AG04449 (cell line): ENCODE measurements around the gene COX18.

Experiments
- CTCF ChIA-PET: fragments of 350-600 bp; formaldehyde crosslinking; extraction: SDS; loops from one replicate; lab custom pipeline; 2021; ENCODE audit warnings: antibody characterized with exemption; lab: Yijun Ruan, JAX
- POLR2A ChIA-PET: fragments of 400-600, 350-600 bp; formaldehyde crosslinking; extraction: SDS; loops from one replicate; lab custom pipeline; 2020; ENCODE audit warnings: antibody characterized with exemption, inconsistent platforms; lab: Yijun Ruan, JAX
- DNase-seq: peaks from one replicate; pipeline ENCODE4 v3.0.0-alpha.2; 2010; ENCODE audit warnings: low read depth, low spot score
- H3K4me3 ChIP-seq: 2 replicates; pipeline ENCODE4 v1.5.1; 2011; ENCODE audit warnings: low read depth, mild to moderate bottlenecking, control low read depth, low read length
- CTCF ChIP-seq: IDR thresholded peaks from one replicate; pipeline ENCODE4 v1.5.1; 2011; ENCODE audit warnings: mild to moderate bottlenecking, moderate library complexity, low read length, control low read depth, inconsistent platforms; ENCODE audit not compliant: insufficient read depth; ENCODE audit errors: missing control alignments

COX18 gene

GRCh38 chr4:73019462-73020047, 50.0 kb downstream of the COX18 start:
- ChIA-PET CTCF (interaction anchor here (0.5 to 4.2 kb wide), 9 partner anchors 11 to 514 kb away, joined by 3 to 33 read pairs (median 3); no protein-coding TSS in a partner anchor), POLR2A (no interaction called here)
- no peak for DNase-seq
- H3K4me3 ChIP-seq, result no peak overlapping the region
- peak; percentile 43 for TF ChIP-seq CTCF

GRCh38 chr4:73018595-73018994, 50.9 kb downstream of the COX18 start:
- H3K4me3 ChIP-seq, result no peak overlapping the region
- no peak for TF ChIP-seq CTCF
- DNase-seq, result no peak
- ChIA-PET POLR2A (no interaction called here), CTCF (interaction anchor here (1.4 kb wide), 1 partner anchor 10 kb away, joined by 3 read pairs; no protein-coding TSS in a partner anchor)

DNA sequence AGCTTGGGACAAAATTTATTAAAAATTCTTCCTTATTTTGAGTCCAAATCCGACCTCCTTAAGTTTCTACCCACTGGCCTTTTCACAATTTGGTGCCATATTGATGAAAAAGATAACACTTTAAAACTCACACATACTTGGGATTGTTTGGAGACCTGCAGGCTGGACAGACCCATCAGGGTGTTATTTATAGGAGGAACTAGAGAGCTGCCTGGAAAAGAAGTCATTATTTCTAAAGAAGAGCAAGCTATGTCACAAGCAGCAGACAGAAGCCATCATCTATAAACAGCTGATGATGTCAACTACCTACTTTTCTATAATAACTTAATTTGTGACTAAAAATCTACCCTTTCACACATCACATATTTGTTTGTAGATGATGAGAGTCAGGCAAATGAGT, 56.2 kb downstream of the COX18 start:
- ChIA-PET POLR2A (no interaction called here), CTCF (no interaction called here)
- no peak for DNase-seq
- no peak overlapping the region for H3K4me3 ChIP-seq
- no peak for TF ChIP-seq CTCF

- ChIA-PET CTCF (interaction anchor here (0.6 kb wide), 1 partner anchor 23 kb away, joined by 3 read pairs; no protein-coding TSS in a partner anchor), POLR2A (no interaction called here)
- no peak for DNase-seq
- TF ChIP-seq CTCF, result no peak
- H3K4me3 ChIP-seq, result no peak overlapping the region
Measured at GRCh38 chr4:73012673-73013072, 56.8 kb downstream of the COX18 start.

GRCh38 chr4:73011629-73011985, 57.9 kb downstream of the COX18 start:
- CTCF ChIA-PET, result no interaction called here
- POLR2A ChIA-PET, result no interaction called here
- no peak for DNase-seq
- H3K4me3 ChIP-seq, result no peak overlapping the region
- no peak for TF ChIP-seq CTCF

DNA sequence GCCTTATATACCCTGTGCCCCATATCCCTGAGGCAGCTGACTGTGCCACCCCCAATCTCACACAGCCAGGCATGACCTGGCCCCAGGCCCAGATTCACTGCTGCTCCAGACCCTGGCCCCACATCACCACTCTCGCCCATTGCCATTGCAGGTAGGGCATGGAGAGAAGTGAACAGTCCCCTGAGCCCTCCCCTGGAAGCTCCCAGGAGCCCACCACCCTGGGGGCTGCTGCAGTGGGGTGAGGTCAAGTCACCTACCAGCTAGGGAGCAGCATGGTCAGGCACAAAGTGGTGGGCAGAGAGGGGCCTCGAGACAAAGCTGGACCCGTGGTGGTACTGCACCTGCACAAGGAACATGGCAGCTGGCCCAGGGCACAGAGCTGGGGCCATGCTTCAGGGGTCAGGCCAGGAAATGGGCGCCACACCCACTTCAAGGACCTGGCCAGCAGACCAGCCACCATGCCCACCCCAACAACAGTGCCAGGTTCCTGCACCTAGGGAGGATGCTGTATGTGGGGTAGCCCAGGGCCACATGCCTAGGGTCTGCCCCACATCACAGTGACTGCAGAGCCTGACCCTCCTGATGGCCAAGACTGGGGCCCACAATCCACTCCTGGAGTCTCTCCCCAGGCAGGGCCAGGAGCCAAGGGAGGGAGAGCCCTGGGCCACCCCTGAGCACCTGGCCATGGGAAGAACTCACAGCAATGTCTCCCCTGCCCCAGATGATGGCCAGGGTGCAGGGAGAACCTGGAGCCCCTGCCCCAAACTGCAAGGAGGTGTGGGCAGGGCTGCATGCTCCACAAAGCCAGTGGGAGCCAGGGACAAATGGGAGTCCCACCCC, 58.5 kb downstream of the COX18 start:
- CTCF ChIA-PET, result no interaction called here
- DNase-seq, result no peak
- POLR2A ChIA-PET, result no interaction called here
- no peak overlapping the region for H3K4me3 ChIP-seq
- TF ChIP-seq CTCF, result no peak
